ENCODE results near the gene CLEC3B.
"Not testable (repeated sequence)": the region's sequence is repeated elsewhere in the genome, so short reads cannot be mapped to it uniquely, and the experiment has no call there.

The CLEC3B gene

GRCh38 chr3:45071075-45071474 lies 45.0 kb downstream of the CLEC3B start:
- no peak for DNase-seq

GRCh38 chr3:45075821-45076625 lies 49.9 kb downstream of the CLEC3B start:
- no peak for DNase-seq

GRCh38 chr3:45078256-45078655 lies 52.2 kb downstream of the CLEC3B start:
- not testable (repeated sequence) for DNase-seq

- peak; percentile 43 for DNase-seq
Observed at GRCh38 chr3:45078910-45079522, 52.9 kb downstream of the CLEC3B start.

- DNase-seq: no peak
Observed at GRCh38 chr3:45079715-45080114, 53.6 kb downstream of the CLEC3B start.

GRCh38 chr3:45080824-45081223 lies 54.7 kb downstream of the CLEC3B start:
- DNase-seq: no peak

GRCh38 chr3:45081506-45082141 lies 55.5 kb downstream of the CLEC3B start:
- DNase-seq: no peak

GRCh38 chr3:45082142-45082538 lies 56.0 kb downstream of the CLEC3B start:
- no peak for DNase-seq

- DNase-seq: no peak
Observed at GRCh38 chr3:45083023-45083422, 56.9 kb downstream of the CLEC3B start.

- DNase-seq: no peak
Observed at GRCh38 chr3:45084361-45084760, 58.3 kb downstream of the CLEC3B start.

GRCh38 chr3:45084820-45085816 lies 59.0 kb downstream of the CLEC3B start:
- no peak for DNase-seq

All from hematopoietic multipotent progenitor cell treated with erythropoietin and hydrocortisone succinate and interleukin-3 and kit ligand, for 8 days (in vitro differentiated cells).